BE2C (cell line): ENCODE data around the gene NBPF12.
"Not testable (repeated sequence)": the region's sequence is repeated elsewhere in the genome, so short reads cannot be mapped to it uniquely, and the experiment has no call there.

Experiments
- DNase-seq: peaks from one replicate; pipeline ENCODE4 v3.0.0-alpha.2; 2020
- H3K27me3 ChIP-seq: fragments of 250-450 bp; sonication (Bioruptor Pico); 2 replicates; pipeline ENCODE4 v1.5.1; 2020; ENCODE audit warnings: mild to moderate bottlenecking
- H3K36me3 ChIP-seq: fragments of 250-450 bp; sonication (Bioruptor Pico); 2 replicates; pipeline ENCODE4 v1.5.1; 2020; ENCODE audit warnings: mild to moderate bottlenecking
- H3K4me1 ChIP-seq: fragments of 250-450 bp; sonication (Bioruptor Pico); 2 replicates; pipeline ENCODE4 v1.5.1; 2020
- H3K4me3 ChIP-seq: 2 replicates; pipeline ENCODE4 v1.5.1; 2011; ENCODE audit warnings: low read depth, low read length
- H3K9me3 ChIP-seq: fragments of 250-450 bp; sonication (Bioruptor Pico); 2 replicates; pipeline ENCODE4 v1.5.1; 2020
- TF ChIP-seq, protein P1 (sequence below): IDR thresholded peaks from 2 replicates; pipeline ENCODE4 v1.5.1; 2012; ENCODE audit warnings: mild to moderate bottlenecking, low read depth, low read length

The NBPF12 gene

DNA sequence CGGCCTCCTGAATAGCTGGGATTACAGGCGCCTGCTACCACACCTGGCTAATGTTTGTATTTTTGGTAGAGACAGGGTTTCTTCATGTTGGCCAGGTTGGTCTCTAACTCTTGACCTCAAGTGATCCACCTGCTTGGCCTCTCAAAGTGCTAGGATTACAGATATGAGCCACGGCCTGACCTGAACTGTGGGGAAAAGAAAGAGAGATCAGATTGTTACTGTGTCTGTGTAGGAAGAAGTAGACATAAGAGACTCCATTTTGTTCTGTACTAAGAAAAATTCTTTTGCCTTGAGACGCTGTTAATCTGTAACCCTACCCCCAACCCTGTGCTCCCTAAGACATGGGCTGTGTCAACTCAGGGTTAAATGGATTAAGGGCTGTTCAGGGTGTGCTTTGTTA lies 10.0 kb downstream of the NBPF12 start:
- H3K4me1 ChIP-seq, H3K4me3 ChIP-seq, DNase-seq: not testable (repeated sequence)

DNA sequence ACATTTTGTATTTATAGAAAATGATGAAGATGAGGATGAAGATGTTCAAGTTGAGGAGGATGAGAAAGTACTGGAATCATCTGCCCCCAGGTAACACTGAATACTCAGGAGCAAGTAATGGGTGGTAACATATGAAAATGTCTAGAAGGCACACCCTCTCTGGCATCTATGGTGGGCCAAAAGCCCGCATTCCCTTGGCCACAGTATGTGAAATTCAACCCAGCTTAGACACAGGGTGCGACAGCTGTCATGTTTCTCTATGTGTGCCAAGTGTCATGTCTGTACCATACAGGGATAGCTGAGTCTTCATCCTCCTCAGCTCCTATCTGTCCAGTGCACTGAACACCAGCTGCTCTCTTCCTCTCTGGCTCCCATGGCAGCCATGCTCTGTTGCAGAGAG lies 26.2 kb downstream of the NBPF12 start:
- not testable (repeated sequence) for H3K9me3 ChIP-seq, H3K36me3 ChIP-seq, H3K4me3 ChIP-seq, DNase-seq, H3K27me3 ChIP-seq, H3K4me1 ChIP-seq

More for the DNA sequence above, 10.0 kb downstream of the NBPF12 start:
- not testable (repeated sequence) for H3K9me3 ChIP-seq, H3K27me3 ChIP-seq, H3K36me3 ChIP-seq

DNA sequence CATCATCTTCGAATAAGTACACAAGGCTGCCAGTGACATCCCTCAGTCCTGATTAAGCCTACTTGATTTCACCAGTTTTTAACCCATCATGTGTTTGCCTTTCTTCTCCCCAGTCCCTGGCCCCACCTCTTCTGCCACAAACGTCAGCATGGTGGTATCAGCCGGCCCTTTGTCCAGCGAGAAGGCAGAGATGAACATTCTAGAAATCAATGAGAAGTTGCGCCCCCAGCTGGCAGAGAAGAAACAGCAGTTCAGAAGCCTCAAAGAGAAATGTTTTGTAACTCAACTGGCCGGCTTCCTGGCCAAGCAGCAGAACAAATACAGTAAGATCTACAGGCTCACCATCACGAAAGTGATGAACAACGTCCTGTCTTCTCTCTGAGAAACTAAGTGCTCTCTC lies 28.2 kb downstream of the NBPF12 start:
- H3K27me3 ChIP-seq, H3K4me1 ChIP-seq, H3K36me3 ChIP-seq, H3K9me3 ChIP-seq, H3K4me3 ChIP-seq, DNase-seq: not testable (repeated sequence)
- TF ChIP-seq, protein P1, sequence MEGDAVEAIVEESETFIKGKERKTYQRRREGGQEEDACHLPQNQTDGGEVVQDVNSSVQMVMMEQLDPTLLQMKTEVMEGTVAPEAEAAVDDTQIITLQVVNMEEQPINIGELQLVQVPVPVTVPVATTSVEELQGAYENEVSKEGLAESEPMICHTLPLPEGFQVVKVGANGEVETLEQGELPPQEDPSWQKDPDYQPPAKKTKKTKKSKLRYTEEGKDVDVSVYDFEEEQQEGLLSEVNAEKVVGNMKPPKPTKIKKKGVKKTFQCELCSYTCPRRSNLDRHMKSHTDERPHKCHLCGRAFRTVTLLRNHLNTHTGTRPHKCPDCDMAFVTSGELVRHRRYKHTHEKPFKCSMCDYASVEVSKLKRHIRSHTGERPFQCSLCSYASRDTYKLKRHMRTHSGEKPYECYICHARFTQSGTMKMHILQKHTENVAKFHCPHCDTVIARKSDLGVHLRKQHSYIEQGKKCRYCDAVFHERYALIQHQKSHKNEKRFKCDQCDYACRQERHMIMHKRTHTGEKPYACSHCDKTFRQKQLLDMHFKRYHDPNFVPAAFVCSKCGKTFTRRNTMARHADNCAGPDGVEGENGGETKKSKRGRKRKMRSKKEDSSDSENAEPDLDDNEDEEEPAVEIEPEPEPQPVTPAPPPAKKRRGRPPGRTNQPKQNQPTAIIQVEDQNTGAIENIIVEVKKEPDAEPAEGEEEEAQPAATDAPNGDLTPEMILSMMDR, result peak; percentile 20

DNA sequence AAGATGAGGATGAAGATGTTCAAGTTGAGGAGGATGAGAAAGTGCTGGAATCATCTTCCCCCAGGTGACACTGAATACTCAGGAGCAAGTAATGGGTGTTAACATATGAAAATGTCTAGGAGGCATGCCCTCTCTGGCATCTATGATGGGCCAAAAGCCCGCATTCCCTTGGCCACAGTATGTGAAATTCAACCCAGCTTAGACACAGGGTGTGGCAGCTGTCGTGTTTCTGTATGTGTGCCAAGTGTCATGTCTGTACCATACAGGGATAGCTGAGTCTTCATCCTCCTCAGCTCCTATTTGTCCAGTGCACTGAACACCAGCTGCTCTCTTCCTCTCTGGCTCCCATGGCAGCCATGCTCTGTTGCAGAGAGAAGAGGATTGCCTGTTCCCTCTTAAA lies 32.5 kb downstream of the NBPF12 start:
- not testable (repeated sequence) for H3K4me1 ChIP-seq, H3K9me3 ChIP-seq, H3K36me3 ChIP-seq, H3K27me3 ChIP-seq, H3K4me3 ChIP-seq, DNase-seq

DNA sequence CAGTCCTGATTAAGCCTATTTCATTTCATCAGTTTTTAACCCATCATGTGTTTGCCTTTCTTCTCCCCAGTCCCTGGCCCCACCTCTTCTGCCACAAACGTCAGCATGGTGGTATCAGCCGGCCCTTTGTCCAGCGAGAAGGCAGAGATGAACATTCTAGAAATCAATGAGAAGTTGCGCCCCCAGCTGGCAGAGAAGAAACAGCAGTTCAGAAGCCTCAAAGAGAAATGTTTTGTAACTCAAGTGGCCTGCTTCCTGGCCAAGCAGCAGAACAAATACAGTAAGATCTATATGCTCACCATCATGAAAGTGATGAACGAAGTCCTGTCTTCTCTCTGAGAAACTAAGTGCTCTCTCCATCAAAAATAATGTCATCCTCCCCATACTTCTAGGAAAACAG lies 34.6 kb downstream of the NBPF12 start:
- H3K9me3 ChIP-seq, H3K36me3 ChIP-seq, H3K4me3 ChIP-seq, H3K27me3 ChIP-seq, H3K4me1 ChIP-seq, DNase-seq: not testable (repeated sequence)

DNA sequence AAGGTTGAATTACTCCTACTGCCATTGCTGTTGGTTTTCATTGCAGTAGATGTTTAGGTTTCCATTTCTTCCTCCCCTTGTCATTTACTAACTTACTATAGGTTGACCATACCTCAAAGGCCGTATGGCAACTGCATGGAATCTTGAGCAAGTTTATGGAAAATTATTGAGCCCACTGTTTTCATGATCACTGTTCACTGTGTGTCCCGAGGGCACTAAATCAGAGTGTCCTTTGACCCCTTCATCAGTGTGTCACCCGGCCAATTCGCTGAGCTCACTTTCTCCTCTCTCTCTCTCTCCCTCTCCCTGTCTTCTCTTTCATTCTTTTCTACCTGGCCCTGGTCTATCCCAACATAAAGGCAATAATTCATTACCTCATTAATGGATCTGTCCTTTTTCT lies 47.7 kb downstream of the NBPF12 start:
- H3K4me3 ChIP-seq, H3K27me3 ChIP-seq, DNase-seq, H3K4me1 ChIP-seq, H3K9me3 ChIP-seq, H3K36me3 ChIP-seq: not testable (repeated sequence)

DNA sequence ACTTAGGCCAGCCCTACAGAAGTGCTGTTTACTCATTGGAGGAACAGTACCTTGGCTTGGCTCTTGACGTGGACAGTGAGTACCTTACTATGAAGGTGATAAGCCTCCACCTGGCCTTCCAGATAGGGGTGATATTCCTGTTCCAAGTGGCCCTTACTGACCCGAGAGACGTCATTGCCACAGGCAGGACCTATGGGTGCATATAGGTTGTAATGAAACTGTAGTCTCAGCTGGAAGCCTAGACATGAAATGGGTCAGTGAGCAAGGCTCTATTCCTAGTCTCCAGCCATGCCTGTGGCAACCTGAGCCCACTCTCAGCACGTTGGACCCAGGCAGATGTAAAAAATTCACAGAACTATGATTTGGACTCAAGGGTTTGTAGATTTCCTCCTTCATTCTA lies 48.3 kb downstream of the NBPF12 start:
- H3K4me1 ChIP-seq, H3K9me3 ChIP-seq, H3K4me3 ChIP-seq, DNase-seq, H3K27me3 ChIP-seq, H3K36me3 ChIP-seq: not testable (repeated sequence)

DNA sequence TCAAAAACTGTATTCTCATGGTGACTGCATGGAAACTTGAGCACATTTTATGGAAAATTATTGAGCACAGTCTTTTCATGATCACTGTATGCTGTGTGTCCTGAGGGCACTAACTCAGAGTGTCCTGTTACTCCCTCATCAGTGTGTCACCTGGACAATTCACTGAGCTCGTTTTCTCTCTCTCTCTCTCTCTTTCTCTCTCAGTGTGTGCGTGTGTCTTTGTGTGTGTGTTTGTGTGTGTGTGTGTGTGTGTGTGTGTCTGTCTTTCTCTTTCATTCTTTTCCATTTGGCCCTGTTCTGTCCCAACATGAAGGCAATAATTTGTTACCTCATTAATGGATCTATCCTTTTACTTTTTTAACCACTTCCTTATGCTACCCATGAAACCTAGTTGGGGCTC lies 49.4 kb downstream of the NBPF12 start:
- not testable (repeated sequence) for H3K36me3 ChIP-seq, H3K9me3 ChIP-seq, DNase-seq, H3K27me3 ChIP-seq, H3K4me3 ChIP-seq, H3K4me1 ChIP-seq

DNA sequence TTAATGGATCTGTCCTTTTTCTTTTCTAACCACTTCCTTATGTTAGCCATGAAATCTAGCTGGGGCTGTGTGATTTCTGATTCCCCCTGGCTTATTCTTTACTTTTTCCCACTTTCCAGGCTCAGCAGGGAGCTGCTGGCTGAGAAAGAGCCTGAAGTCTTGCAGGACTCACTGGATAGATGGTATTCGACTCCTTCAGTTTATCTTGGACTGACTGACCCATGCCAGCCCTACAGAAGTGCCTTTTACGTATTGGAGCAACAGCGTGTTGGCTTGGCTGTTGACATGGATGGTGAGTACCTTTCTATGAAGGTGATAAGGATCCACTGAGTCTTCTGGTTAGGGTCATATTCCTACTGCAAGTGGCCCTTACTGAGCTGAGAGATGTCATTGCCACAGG lies 51.3 kb downstream of the NBPF12 start:
- DNase-seq, H3K27me3 ChIP-seq, H3K4me3 ChIP-seq, H3K36me3 ChIP-seq, H3K9me3 ChIP-seq, H3K4me1 ChIP-seq: not testable (repeated sequence)

DNA sequence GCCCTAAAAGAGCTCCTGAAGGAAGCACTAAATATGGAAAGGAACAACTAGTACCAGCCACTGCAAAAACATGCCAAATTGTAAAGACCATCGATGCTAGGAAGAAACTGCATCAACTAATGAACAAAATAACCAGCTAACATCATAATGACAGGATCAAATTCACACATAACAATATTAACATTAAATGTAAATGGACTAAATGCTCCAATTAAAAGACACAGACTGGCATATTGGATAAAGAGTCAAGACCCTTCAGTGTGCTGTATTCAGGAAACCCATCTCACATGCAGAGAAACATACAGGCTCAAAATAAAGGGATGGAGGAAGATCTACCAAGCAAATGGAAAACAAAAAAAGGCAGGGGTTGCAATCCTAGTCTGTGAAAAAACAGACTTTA lies 70.4 kb downstream of the NBPF12 start:
- H3K4me3 ChIP-seq, result not testable (repeated sequence)

DNA sequence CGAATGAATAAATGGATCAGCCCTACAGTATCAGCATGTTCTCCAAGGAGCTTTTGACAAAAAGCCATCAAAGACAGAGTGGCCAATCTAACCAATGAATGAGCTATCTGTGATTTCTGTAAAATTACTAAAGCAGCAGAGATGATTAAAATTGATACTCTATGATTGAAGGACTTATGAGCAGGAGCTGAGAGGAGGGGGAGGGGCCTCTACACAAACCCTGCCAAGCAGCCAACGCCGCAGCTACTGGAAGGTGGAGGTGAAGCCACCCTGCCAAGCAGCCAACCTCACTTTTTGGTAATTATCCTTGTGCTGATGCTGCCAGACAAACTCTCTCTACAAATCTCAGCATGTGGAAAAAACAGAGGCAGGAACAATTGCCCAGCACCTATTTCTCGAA lies 88.9 kb downstream of the NBPF12 start:
- DNase-seq, H3K9me3 ChIP-seq, H3K4me1 ChIP-seq, H3K4me3 ChIP-seq, H3K36me3 ChIP-seq, H3K27me3 ChIP-seq: not testable (repeated sequence)

More for the DNA sequence above, 70.4 kb downstream of the NBPF12 start:
- H3K9me3 ChIP-seq, H3K36me3 ChIP-seq, DNase-seq, H3K4me1 ChIP-seq, H3K27me3 ChIP-seq: not testable (repeated sequence)

DNA sequence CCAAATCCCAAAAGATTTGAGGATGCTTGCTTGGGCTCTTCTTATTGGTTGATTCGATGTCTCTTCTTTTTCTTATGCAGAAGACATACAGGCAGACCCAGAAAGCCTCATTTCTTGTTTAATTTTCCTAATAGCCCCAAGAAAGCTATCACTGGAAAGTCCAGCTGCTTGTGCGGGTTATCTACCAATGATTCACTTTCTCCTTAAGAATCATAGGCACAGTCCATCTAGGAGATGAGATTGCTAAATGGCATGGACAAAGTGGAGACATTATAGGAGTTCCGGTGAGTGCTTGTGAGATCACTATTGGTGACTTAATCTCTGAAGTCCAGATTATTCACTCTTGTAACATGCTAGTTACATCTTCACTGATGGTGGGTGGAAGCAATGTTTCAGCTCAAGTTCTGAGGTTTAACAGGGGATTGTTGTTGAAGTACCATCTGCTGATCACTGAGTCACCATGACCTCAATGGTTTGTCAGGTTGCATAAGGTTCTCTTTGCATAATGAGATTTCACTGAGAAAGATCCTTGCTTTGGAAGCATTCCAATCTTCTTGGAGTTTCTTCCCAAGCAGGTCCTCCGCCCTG lies 92.0 kb downstream of the NBPF12 start:
- H3K36me3 ChIP-seq, DNase-seq, H3K4me3 ChIP-seq, H3K27me3 ChIP-seq, H3K4me1 ChIP-seq, H3K9me3 ChIP-seq: not testable (repeated sequence)
